DND-41 (cell line): ENCODE measurements around the gene ASPDH.

Source experiments
- CTCF ChIP-seq: IDR thresholded peaks from 2 replicates; pipeline ENCODE4 v1.5.1; 2012; ENCODE audit warnings: borderline replicate concordance, low read length, moderate library complexity, mild to moderate bottlenecking; ENCODE audit not compliant: poor library complexity, severe bottlenecking; ENCODE audit errors: extremely low read depth
- EZH2 ChIP-seq: IDR thresholded peaks from 3 replicates; pipeline ENCODE4 v1.6.1; 2012; ENCODE audit warnings: borderline replicate concordance, low read depth, mild to moderate bottlenecking, moderate library complexity, low read length, inconsistent platforms; ENCODE audit not compliant: severe bottlenecking

GRCh38 chr19:50467566-50467965, 46.1 kb downstream of the ASPDH start:
- TF ChIP-seq CTCF (no peak), EZH2 (no peak)
